HEK293 (cell line): ENCODE measurements around the gene CRK.
A peak's percentile ranks its signal among the peaks of the same experiment; 100 is the strongest.

Source experiments
- CTCF ChIA-PET: fragments of 350-600 bp; formaldehyde crosslinking; extraction: SDS; loops from one replicate; lab custom pipeline; 2021; ENCODE audit warnings: antibody characterized with exemption; lab: Yijun Ruan, JAX
- POLR2A ChIA-PET: fragments of 300-600 bp; formaldehyde crosslinking; extraction: SDS; loops from one replicate; lab custom pipeline; 2020; ENCODE audit warnings: antibody characterized with exemption, inconsistent platforms; lab: Yijun Ruan, JAX
- H3K27ac ChIP-seq: fragments of 200-500 bp; sonication (Bioruptor generic); 2 replicates; pipeline ENCODE4 v1.5.1; 2014; ENCODE audit warnings: low read depth, low read length, control low read depth, inconsistent platforms; ENCODE audit errors: extremely low read depth
- H3K36me3 ChIP-seq, 2 experiments: fragments of 200-500 bp in 1 of 2; sonication (Bioruptor generic) in 1 of 2; 1 replicate in 1 of 2; 2 replicates in 1 of 2; pipeline ENCODE4 v1.5.1; 2014 to 2017; ENCODE audit warnings: inconsistent platforms in 2 of 2, low read length in 2 of 2; ENCODE audit not compliant: control insufficient read depth in 2 of 2, insufficient read depth in 1 of 2
- H3K4me1 ChIP-seq: fragments of 200-500 bp; sonication (Bioruptor generic); 2 replicates; pipeline ENCODE4 v1.5.1; 2014; ENCODE audit warnings: mild to moderate bottlenecking, low read length, inconsistent platforms; ENCODE audit not compliant: control insufficient read depth, insufficient read depth
- H3K4me3 ChIP-seq: 2 replicates; pipeline ENCODE4 v1.5.1; 2011; ENCODE audit warnings: low read depth, mild to moderate bottlenecking, control low read depth, low read length, moderate library complexity
- H3K9me3 ChIP-seq: fragments of 200-500 bp; sonication (Bioruptor generic); 2 replicates; pipeline ENCODE4 v1.5.1; 2014; ENCODE audit warnings: low read depth, low read length, inconsistent platforms; ENCODE audit not compliant: control insufficient read depth, insufficient read depth
- KLF8 ChIP-seq: fragments of 450-650 bp; formaldehyde crosslinking; IDR thresholded peaks from 2 replicates; pipeline ENCODE4 v1.5.1; 2016; ENCODE audit warnings: missing biosample characterization, missing genetic modification characterization
- SP7 ChIP-seq: fragments of 450-650 bp; formaldehyde crosslinking; IDR thresholded peaks from 2 replicates; pipeline ENCODE4 v1.5.1; 2016; ENCODE audit warnings: missing biosample characterization, missing genetic modification characterization
- WT1 ChIP-seq: fragments of 450-650 bp; formaldehyde crosslinking; IDR thresholded peaks from 2 replicates; pipeline ENCODE4 v1.5.1; 2016; ENCODE audit warnings: missing biosample characterization, missing genetic modification characterization
- ZBTB20 ChIP-seq: fragments of 450-650 bp; formaldehyde crosslinking; IDR thresholded peaks from 2 replicates; pipeline ENCODE4 v1.5.1; 2016; ENCODE audit warnings: missing biosample characterization, missing genetic modification characterization
- ZFP41 ChIP-seq: fragments of 450-650 bp; formaldehyde crosslinking; IDR thresholded peaks from 2 replicates; pipeline ENCODE4 v1.5.1; 2016; ENCODE audit warnings: missing biosample characterization, missing genetic modification characterization, borderline replicate concordance
- ZIC2 ChIP-seq: fragments of 450-650 bp; formaldehyde crosslinking; IDR thresholded peaks from 2 replicates; pipeline ENCODE4 v1.5.1; 2016; ENCODE audit warnings: missing biosample characterization, missing genetic modification characterization
- ZNF133 ChIP-seq: fragments of 450-650 bp; formaldehyde crosslinking; IDR thresholded peaks from 2 replicates; pipeline ENCODE4 v1.5.1; 2016; ENCODE audit warnings: missing biosample characterization, missing genetic modification characterization
- ZNF174 ChIP-seq: fragments of 450-650 bp; formaldehyde crosslinking; IDR thresholded peaks from 2 replicates; pipeline ENCODE4 v1.5.0; 2017; ENCODE audit warnings: missing biosample characterization, mild to moderate bottlenecking, missing genetic modification characterization
- ZNF2 ChIP-seq: fragments of 450-650 bp; formaldehyde crosslinking; IDR thresholded peaks from 2 replicates; pipeline ENCODE4 v1.5.1; 2016; ENCODE audit warnings: missing biosample characterization, missing genetic modification characterization
- ZNF24 ChIP-seq: fragments of 450-650 bp; formaldehyde crosslinking; IDR thresholded peaks from 2 replicates; pipeline ENCODE4 v1.5.1; 2016; ENCODE audit warnings: missing biosample characterization, missing genetic modification characterization
- ZNF324 ChIP-seq: fragments of 450-650 bp; formaldehyde crosslinking; IDR thresholded peaks from 2 replicates; pipeline ENCODE4 v1.5.1; 2016; ENCODE audit warnings: missing biosample characterization, missing genetic modification characterization
- ZNF37A ChIP-seq: fragments of 450-650 bp; IDR thresholded peaks from 2 replicates; pipeline ENCODE4 v1.5.1; 2018; ENCODE audit warnings: missing biosample characterization, missing genetic modification characterization
- ZNF394 ChIP-seq: fragments of 450-650 bp; formaldehyde crosslinking; IDR thresholded peaks from 2 replicates; pipeline ENCODE4 v1.5.1; 2016; ENCODE audit warnings: missing biosample characterization, missing genetic modification characterization, mild to moderate bottlenecking, moderate library complexity, borderline replicate concordance
- ZNF501 ChIP-seq: fragments of 450-650 bp; formaldehyde crosslinking; IDR thresholded peaks from 2 replicates; pipeline ENCODE4 v1.5.1; 2016; ENCODE audit warnings: missing biosample characterization, missing genetic modification characterization
- ZNF549 ChIP-seq: fragments of 450-650 bp; IDR thresholded peaks from 2 replicates; pipeline ENCODE4 v1.5.1; 2018; ENCODE audit warnings: missing biosample characterization, missing genetic modification characterization, mild to moderate bottlenecking, inconsistent platforms, moderate library complexity
- ZNF558 ChIP-seq: fragments of 450-650 bp; formaldehyde crosslinking; IDR thresholded peaks from 2 replicates; pipeline ENCODE4 v1.5.1; 2016; ENCODE audit warnings: missing biosample characterization, missing genetic modification characterization
- ZNF560 ChIP-seq: fragments of 450-650 bp; formaldehyde crosslinking; IDR thresholded peaks from 2 replicates; pipeline ENCODE4 v1.5.1; 2017; ENCODE audit warnings: missing biosample characterization, missing genetic modification characterization, borderline replicate concordance
- ZNF571 ChIP-seq: fragments of 450-650 bp; formaldehyde crosslinking; IDR thresholded peaks from 2 replicates; pipeline ENCODE4 v1.5.0; 2017; ENCODE audit warnings: missing biosample characterization, missing genetic modification characterization
- ZNF747 ChIP-seq: fragments of 450-650 bp; formaldehyde crosslinking; IDR thresholded peaks from 2 replicates; pipeline ENCODE4 v1.5.1; 2016; ENCODE audit warnings: missing biosample characterization, missing genetic modification characterization
- TF ChIP-seq, protein P1 (sequence below): fragments of 450-650 bp; formaldehyde crosslinking; IDR thresholded peaks from 2 replicates; pipeline ENCODE4 v1.5.1; 2016; ENCODE audit warnings: missing biosample characterization, missing genetic modification characterization, low read depth
- TF ChIP-seq, protein P2 (sequence below): fragments of 450-650 bp; formaldehyde crosslinking; IDR thresholded peaks from 2 replicates; pipeline ENCODE4 v1.5.1; 2016; ENCODE audit warnings: missing biosample characterization, missing genetic modification characterization
- TF ChIP-seq, protein P3 (sequence below): fragments of 450-650 bp; formaldehyde crosslinking; IDR thresholded peaks from 2 replicates; pipeline ENCODE4 v1.5.1; 2017; ENCODE audit warnings: missing biosample characterization, missing genetic modification characterization
- TF ChIP-seq, protein P4 (sequence below): fragments of 450-650 bp; formaldehyde crosslinking; IDR thresholded peaks from 2 replicates; pipeline ENCODE4; 2016; ENCODE audit warnings: missing biosample characterization, missing genetic modification characterization
- TF ChIP-seq, protein P5 (sequence below): fragments of 450-650 bp; formaldehyde crosslinking; IDR thresholded peaks from 2 replicates; pipeline ENCODE4 v1.5.1; 2017; ENCODE audit warnings: missing biosample characterization, missing genetic modification characterization

The CRK gene

DNA sequence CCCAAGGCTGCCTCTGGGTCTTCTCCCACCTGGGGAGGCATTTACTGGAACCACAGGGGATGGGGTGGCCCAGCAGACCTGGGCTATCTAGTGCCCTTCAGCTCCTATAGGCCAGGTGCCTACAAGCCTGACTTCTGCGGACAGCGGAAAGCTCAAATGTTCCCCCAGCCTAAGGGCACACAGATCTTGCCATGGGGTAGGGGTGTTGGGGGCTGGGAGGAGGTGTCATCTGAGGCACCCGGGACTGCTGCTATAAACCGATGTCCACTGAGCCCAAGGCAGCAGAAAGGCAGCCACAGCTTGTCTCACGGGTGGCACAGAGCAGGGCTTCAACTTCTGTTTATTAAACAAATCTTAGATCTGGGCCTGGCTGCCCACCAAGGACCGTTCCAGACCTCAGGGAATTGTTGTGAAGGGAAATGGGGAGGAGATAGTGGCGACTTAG, 32.8 kb upstream of the CRK start:
- CTCF ChIA-PET, result interaction anchor here (0.7 to 1.3 kb wide), 2 partner anchors 27 to 181 kb away, joined by 4 to 5 read pairs; partner anchors contain the start of gene INPP5K
- no peaks in the 10 kb centered on the region for H3K9me3 ChIP-seq
- H3K27ac ChIP-seq, result peak overlapping the region; percentile 70; the same call in 1 of the 2 replicates
- POLR2A ChIA-PET, result interaction anchor here (0.9 to 2.4 kb wide), 6 partner anchors 26 to 123 kb away, joined by 3 to 13 read pairs (median 6); partner anchors contain the start of gene INPP5K
- H3K4me3 ChIP-seq, result no peak overlapping the region
- peaks cover 6% of the 10 kb centered on the region; the same call in 1 of the 2 replicates for H3K4me1 ChIP-seq
- no peak for TF ChIP-seq ZNF501 (tag by site-specific recombination)
- peak; percentile 64 for TF ChIP-seq ZIC2 (tag by site-specific recombination)
- H3K36me3 ChIP-seq, result peaks cover 0 to 4% of the 10 kb centered on the region in 2 experiments; a peak in 2 of 3 replicates

DNA sequence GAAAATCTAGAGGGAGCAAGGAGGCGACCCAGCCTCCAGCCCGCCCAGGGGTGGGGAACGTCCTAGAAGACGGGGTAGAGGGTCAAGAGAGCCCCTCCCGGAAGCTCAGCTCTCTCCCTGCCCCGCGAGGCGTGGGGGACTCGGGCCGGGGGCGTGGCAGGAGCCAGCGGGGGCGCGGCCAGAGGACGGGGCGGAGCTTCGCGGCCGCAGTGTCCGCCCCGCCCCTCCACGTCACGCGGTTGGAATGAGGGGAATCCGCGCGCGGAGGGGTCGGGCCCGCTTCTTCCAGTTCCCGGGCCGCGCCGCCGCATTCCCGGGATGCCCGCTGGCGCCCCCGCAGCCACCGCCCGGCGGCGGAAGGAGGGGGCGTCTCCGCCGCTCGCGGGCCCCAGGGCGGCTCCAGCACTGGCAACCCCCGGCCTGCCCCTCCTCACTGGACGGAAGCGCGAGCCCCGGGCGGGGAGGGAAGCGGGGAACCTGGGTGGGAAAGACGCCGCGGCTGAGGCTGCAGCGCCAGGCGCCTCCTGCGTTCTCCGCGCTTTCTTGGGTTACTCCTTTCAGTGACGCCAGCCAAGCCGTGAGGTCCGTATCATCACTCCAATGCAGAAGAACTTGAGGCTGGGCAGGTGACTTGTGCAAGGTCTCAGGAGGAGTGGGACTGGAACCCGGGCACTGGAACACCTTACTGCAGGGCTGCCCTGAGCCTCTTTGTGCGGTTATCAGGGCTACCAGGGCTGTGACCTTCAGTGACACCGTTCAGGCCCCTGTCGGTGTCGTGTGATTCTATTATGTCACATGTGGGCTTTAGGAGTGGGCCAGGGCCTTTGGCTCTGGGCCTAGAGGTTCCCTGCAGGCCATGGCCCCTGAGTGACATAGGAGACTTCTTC, 32.1 kb upstream of the CRK start:
- Histone ChIP-seq H3K36me3 (peaks cover 0 to 9% of the 10 kb centered on the region in 2 experiments; a peak in 2 of 3 replicates), H3K4me1 (peaks cover 6% of the 10 kb centered on the region; the same call in 1 of the 2 replicates), H3K4me3 (peak overlapping the region; percentile 45), H3K9me3 (no peaks in the 10 kb centered on the region), H3K27ac (peak overlapping the region; percentile 70; the same call in 1 of the 2 replicates)
- POLR2A ChIA-PET, result interaction anchor here (0.6 to 2.4 kb wide), 13 partner anchors 10 to 140 kb away, joined by 3 to 13 read pairs (median 3); partner anchors contain the start of genes INPP5K, SLC43A2 and YWHAE
- CTCF ChIA-PET, result interaction anchor here (0.7 to 1.3 kb wide), 4 partner anchors 28 to 471 kb away, joined by 4 to 5 read pairs (median 4); partner anchors contain the start of gene INPP5K
- no peak for TF ChIP-seq ZNF549
- TF ChIP-seq ZNF747 (tag by site-specific recombination), result no peak
- peak; percentile 95 for TF ChIP-seq ZBTB20 (tag by site-specific recombination)
- peak; percentile 81 for TF ChIP-seq KLF8
- TF ChIP-seq, protein P1, sequence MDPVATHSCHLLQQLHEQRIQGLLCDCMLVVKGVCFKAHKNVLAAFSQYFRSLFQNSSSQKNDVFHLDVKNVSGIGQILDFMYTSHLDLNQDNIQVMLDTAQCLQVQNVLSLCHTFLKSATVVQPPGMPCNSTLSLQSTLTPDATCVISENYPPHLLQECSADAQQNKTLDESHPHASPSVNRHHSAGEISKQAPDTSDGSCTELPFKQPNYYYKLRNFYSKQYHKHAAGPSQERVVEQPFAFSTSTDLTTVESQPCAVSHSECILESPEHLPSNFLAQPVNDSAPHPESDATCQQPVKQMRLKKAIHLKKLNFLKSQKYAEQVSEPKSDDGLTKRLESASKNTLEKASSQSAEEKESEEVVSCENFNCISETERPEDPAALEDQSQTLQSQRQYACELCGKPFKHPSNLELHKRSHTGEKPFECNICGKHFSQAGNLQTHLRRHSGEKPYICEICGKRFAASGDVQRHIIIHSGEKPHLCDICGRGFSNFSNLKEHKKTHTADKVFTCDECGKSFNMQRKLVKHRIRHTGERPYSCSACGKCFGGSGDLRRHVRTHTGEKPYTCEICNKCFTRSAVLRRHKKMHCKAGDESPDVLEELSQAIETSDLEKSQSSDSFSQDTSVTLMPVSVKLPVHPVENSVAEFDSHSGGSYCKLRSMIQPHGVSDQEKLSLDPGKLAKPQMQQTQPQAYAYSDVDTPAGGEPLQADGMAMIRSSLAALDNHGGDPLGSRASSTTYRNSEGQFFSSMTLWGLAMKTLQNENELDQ (tag by site-specific recombination), result no peak
- no peak for TF ChIP-seq ZNF501 (tag by site-specific recombination)
- TF ChIP-seq ZFP41 (tag by site-specific recombination), result no peak
- TF ChIP-seq SP7, result no peak
- TF ChIP-seq ZNF24 (tag by site-specific recombination), result no peak
- TF ChIP-seq, protein P2, sequence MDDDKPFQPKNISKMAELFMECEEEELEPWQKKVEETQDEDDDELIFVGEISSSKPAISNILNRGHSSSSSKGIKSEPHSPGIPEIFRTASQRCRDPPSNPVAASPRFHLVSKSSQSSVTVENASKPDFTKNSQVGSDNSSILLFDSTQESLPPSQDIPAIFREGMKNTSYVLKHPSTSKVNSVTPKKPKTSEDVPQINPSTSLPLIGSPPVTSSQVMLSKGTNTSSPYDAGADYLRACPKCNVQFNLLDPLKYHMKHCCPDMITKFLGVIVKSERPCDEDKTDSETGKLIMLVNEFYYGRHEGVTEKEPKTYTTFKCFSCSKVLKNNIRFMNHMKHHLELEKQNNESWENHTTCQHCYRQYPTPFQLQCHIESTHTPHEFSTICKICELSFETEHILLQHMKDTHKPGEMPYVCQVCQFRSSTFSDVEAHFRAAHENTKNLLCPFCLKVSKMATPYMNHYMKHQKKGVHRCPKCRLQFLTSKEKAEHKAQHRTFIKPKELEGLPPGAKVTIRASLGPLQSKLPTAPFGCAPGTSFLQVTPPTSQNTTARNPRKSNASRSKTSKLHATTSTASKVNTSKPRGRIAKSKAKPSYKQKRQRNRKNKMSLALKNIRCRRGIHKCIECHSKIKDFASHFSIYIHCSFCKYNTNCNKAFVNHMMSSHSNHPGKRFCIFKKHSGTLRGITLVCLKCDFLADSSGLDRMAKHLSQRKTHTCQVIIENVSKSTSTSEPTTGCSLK, result no peak
- no peak for TF ChIP-seq ZNF174 (tag by site-specific recombination)
- no peak for TF ChIP-seq ZNF324 (tag by site-specific recombination)
- no peak for TF ChIP-seq ZNF571 (tag by site-specific recombination)
- 0 out of 2 replicates have a peak, but pooled peaks have one; percentile 38 for TF ChIP-seq WT1
- TF ChIP-seq, protein P3, sequence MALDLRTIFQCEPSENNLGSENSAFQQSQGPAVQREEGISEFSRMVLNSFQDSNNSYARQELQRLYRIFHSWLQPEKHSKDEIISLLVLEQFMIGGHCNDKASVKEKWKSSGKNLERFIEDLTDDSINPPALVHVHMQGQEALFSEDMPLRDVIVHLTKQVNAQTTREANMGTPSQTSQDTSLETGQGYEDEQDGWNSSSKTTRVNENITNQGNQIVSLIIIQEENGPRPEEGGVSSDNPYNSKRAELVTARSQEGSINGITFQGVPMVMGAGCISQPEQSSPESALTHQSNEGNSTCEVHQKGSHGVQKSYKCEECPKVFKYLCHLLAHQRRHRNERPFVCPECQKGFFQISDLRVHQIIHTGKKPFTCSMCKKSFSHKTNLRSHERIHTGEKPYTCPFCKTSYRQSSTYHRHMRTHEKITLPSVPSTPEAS (tag by site-specific recombination), result no peak
- TF ChIP-seq ZNF2 (tag by site-specific recombination), result no peak
- TF ChIP-seq, protein P4, sequence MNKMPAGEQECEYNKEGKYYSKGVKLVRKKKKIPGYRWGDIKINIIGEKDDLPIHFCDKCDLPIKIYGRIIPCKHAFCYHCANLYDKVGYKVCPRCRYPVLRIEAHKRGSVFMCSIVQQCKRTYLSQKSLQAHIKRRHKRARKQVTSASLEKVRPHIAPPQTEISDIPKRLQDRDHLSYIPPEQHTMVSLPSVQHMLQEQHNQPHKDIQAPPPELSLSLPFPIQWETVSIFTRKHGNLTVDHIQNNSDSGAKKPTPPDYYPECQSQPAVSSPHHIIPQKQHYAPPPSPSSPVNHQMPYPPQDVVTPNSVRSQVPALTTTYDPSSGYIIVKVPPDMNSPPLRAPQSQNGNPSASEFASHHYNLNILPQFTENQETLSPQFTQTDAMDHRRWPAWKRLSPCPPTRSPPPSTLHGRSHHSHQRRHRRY, result no peak
- TF ChIP-seq ZNF133 (tag by site-specific recombination), result no peak
- TF ChIP-seq, protein P5, sequence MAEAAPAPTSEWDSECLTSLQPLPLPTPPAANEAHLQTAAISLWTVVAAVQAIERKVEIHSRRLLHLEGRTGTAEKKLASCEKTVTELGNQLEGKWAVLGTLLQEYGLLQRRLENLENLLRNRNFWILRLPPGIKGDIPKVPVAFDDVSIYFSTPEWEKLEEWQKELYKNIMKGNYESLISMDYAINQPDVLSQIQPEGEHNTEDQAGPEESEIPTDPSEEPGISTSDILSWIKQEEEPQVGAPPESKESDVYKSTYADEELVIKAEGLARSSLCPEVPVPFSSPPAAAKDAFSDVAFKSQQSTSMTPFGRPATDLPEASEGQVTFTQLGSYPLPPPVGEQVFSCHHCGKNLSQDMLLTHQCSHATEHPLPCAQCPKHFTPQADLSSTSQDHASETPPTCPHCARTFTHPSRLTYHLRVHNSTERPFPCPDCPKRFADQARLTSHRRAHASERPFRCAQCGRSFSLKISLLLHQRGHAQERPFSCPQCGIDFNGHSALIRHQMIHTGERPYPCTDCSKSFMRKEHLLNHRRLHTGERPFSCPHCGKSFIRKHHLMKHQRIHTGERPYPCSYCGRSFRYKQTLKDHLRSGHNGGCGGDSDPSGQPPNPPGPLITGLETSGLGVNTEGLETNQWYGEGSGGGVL (tag by site-specific recombination), result peak; percentile 68
- TF ChIP-seq ZNF558, result no peak
- TF ChIP-seq ZNF37A, result peak; percentile 57; the same call in 1 of the 2 replicates
- peak; percentile 82; the same call in 1 of the 2 replicates for TF ChIP-seq ZNF394 (tag by site-specific recombination)
- no peak for TF ChIP-seq ZNF560 (tag by site-specific recombination)
